CD4-positive, alpha-beta T cell (primary cell): ENCODE data around the gene STAB2. TPM values are rescaled to one million over a fixed set of nuclear protein-coding genes. Genes with fewer than 3 reads are reported as not detected.

Experiments
- ATAC-seq: fragments of 200-7000 bp; cut with Tn5 transposase; one replicate; pipeline ENCODE4 v1.10.0; 2022; ENCODE audit warnings: mild to moderate bottlenecking; ENCODE audit not compliant: poor library complexity
- CTCF ChIA-PET: fragments of 350-600 bp; sonication (Branson Sonifier 250); formaldehyde crosslinking; loops from one replicate; lab custom pipeline; 2021; ENCODE audit warnings: antibody characterized with exemption, inconsistent platforms; lab: Charles Lee
- POLR2A ChIA-PET: fragments of 350-600 bp; sonication (Branson Sonifier 250); formaldehyde crosslinking; loops from one replicate; lab custom pipeline; 2021; ENCODE audit warnings: antibody characterized with exemption, inconsistent platforms; lab: Charles Lee
- DNase-seq, 14 experiments: peaks; one replicate each; pipeline ENCODE4 v3.0.0-alpha.2; 2013 to 2020; ENCODE audit warnings: mixed read lengths in 2 of 14
- H3K27ac ChIP-seq, 2 donors: one replicate each; pipeline versions ENCODE4 v1.5.1 to v1.7.0; 2013; ENCODE audit warnings: low read length in 2 of 2, low read depth in 1 of 2, mild to moderate bottlenecking in 1 of 2
- H3K27me3 ChIP-seq, 2 experiments: 1 replicate in 1 of 2; 2 replicates in 1 of 2; pipeline versions ENCODE4 v1.6.1 to v1.7.0; 2013; ENCODE audit warnings: low read length in 2 of 2, control low read depth in 1 of 2, mild to moderate bottlenecking in 1 of 2, moderate library complexity in 1 of 2; ENCODE audit not compliant: insufficient read depth in 2 of 2, control insufficient read depth in 1 of 2
- H3K36me3 ChIP-seq: one replicate; pipeline ENCODE4 v1.6.1; 2013; ENCODE audit warnings: low read length, control low read depth; ENCODE audit not compliant: insufficient read depth
- H3K4me1 ChIP-seq: one replicate; pipeline ENCODE4 v1.6.1; 2013; ENCODE audit warnings: low read length, control low read depth; ENCODE audit not compliant: insufficient read depth
- H3K4me3 ChIP-seq: one replicate; pipeline ENCODE4 v1.5.1; 2013; ENCODE audit warnings: mild to moderate bottlenecking, low read length, moderate library complexity
- H3K9me3 ChIP-seq, 2 experiments: 1 replicate in 1 of 2; 2 replicates in 1 of 2; pipeline versions ENCODE4 v1.6.1 to v1.7.0; 2013; ENCODE audit warnings: low read length in 2 of 2, mild to moderate bottlenecking in 2 of 2, control low read depth in 1 of 2, moderate library complexity in 1 of 2; ENCODE audit not compliant: control insufficient read depth in 1 of 2, insufficient read depth in 1 of 2
- H3K27ac Mint-ChIP-seq: one replicate; pipeline ENCODE4 v1.8.0; 2020; ENCODE audit warnings: mixed read lengths
- H3K27me3 Mint-ChIP-seq: one replicate; pipeline ENCODE4 v1.8.0; 2021; ENCODE audit warnings: mixed read lengths
- H3K36me3 Mint-ChIP-seq: one replicate; pipeline ENCODE4 v1.8.0; 2021; ENCODE audit warnings: low read depth, mixed read lengths
- H3K4me1 Mint-ChIP-seq: one replicate; pipeline ENCODE4 v1.8.0; 2021; ENCODE audit warnings: low read depth, mixed read lengths
- H3K4me3 Mint-ChIP-seq: one replicate; pipeline ENCODE4 v1.8.0; 2020; ENCODE audit warnings: mild to moderate bottlenecking, mixed read lengths
- H3K9me3 Mint-ChIP-seq: one replicate; pipeline ENCODE4 v1.8.0; 2020; ENCODE audit warnings: mixed read lengths
- intact Hi-C, 2 experiments: fragments of 100-400 bp; cut with DNase I in 1 of 2; cut with micrococcal nuclease in 1 of 2; formaldehyde crosslinking; loops; one replicate each; pipeline versions ENCODE4 v1.15.1 to v1.9.0; 2023 to 2025; cut with DNase I, micrococcal nuclease
- total RNA-seq, 174 experiments: library from RNA in 2 of 174; stranded (reverse) in 2 of 174; gene quantifications; one replicate each; pipeline ENCODE4 v1.2.3 and lab custom pipeline; 2021 to 2026
- TF ChIP-seq, protein P1 (sequence below): fragments of 200-600 bp; IDR thresholded peaks from one replicate; pipeline ENCODE4 v1.8.0; 2022; ENCODE audit warnings: antibody characterized with exemption, mild to moderate bottlenecking

Gene STAB2
- total RNA-seq, 2 experiments from 2014 or later: not detected

DNA sequence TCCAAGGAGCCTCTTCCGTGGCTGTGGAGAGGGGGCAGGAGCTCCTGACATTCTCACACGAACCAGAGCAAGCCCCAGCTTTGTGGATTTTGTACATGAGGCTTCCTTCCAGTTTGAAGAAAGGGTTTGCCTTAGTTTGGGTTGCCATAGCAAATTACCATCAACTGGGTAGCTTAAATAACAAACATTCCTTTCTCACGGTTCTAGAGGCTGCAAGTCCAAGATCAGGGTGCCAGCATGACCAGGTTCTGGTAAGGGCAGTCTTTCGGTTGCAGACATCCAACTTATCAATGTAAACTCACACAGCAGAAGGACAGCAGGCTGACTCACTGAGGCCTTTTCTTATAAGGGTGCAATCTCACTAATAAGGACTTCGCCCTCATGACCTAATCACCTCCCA lies 25.9 kb upstream of the STAB2 start:
- Histone ChIP-seq H3K36me3 (no peaks in the 10 kb centered on the region), H3K9me3 (peaks cover 7 to 17% of the 10 kb centered on the region in 2 experiments), H3K27ac (no peak overlapping the region), H3K27me3 (peaks cover 6 to 7% of the 10 kb centered on the region in 2 experiments), H3K4me3 (no peak overlapping the region), H3K4me1 (no peaks in the 10 kb centered on the region)
- Mint-ChIP-seq H3K4me3 (no peak overlapping the region), H3K9me3 (peaks cover 8% of the 10 kb centered on the region), H3K36me3 (no peaks in the 10 kb centered on the region), H3K27ac (no peak overlapping the region), H3K4me1 (no peaks in the 10 kb centered on the region), H3K27me3 (peaks cover 56% of the 10 kb centered on the region)
- no peak for DNase-seq
- intact Hi-C loops: no loop called here
- CTCF ChIA-PET: no interaction called here
- no peak for ATAC-seq
- TF ChIP-seq, protein P1, sequence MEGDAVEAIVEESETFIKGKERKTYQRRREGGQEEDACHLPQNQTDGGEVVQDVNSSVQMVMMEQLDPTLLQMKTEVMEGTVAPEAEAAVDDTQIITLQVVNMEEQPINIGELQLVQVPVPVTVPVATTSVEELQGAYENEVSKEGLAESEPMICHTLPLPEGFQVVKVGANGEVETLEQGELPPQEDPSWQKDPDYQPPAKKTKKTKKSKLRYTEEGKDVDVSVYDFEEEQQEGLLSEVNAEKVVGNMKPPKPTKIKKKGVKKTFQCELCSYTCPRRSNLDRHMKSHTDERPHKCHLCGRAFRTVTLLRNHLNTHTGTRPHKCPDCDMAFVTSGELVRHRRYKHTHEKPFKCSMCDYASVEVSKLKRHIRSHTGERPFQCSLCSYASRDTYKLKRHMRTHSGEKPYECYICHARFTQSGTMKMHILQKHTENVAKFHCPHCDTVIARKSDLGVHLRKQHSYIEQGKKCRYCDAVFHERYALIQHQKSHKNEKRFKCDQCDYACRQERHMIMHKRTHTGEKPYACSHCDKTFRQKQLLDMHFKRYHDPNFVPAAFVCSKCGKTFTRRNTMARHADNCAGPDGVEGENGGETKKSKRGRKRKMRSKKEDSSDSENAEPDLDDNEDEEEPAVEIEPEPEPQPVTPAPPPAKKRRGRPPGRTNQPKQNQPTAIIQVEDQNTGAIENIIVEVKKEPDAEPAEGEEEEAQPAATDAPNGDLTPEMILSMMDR: no peak
- POLR2A ChIA-PET: no interaction called here

DNA sequence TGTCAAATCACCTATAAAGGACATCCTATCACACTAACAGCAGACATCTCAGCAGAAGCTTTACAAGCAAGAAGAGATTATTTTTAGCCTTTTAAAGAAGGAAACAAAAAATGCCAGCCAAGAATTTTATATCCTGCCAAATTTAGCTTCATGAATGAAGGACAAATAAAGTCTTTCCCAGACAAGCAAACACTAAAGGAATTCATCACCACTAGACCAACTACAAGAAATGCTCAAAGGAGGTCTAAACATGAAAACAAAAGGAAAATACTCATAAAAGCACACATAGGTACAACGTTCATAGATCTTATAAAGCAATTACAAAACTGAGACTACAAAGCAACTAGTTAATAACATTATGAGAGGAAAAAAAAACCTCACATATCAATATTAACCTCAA lies 20.7 kb upstream of the STAB2 start:
- DNase-seq (no peak), ATAC-seq (no peak)
- intact Hi-C loops: no loop called here
- TF ChIP-seq, protein P1: no peak
- Mint-ChIP-seq H3K4me1 (no peaks in the 10 kb centered on the region), H3K27ac (no peak overlapping the region), H3K27me3 (peaks cover 72% of the 10 kb centered on the region), H3K4me3 (no peak overlapping the region), H3K36me3 (no peaks in the 10 kb centered on the region), H3K9me3 (peaks cover 17% of the 10 kb centered on the region)
- ChIA-PET POLR2A (no interaction called here), CTCF (no interaction called here)
- Histone ChIP-seq H3K27me3 (peaks cover 9 to 10% of the 10 kb centered on the region in 2 experiments), H3K4me3 (no peak overlapping the region), H3K4me1 (no peaks in the 10 kb centered on the region), H3K36me3 (no peaks in the 10 kb centered on the region), H3K27ac (no peak overlapping the region), H3K9me3 (peaks cover 10 to 28% of the 10 kb centered on the region in 2 experiments)

DNA sequence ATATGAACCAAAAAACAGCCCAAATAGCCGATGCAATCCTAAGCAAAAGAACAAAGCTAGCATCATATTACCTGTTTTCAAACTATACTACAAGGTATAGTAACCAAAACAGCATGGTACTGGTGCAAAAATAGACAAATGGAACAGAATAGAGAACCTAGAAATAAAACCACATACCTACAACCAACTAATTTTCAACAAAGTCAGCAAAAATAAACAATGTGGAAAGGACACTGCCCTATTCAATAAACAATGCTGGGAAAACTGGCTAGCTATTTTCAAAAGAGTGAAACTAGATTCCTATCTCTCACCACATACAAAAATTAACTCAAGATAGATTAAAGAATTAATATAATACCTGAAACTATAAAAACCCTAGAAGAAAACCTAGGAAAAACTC lies 17.8 kb upstream of the STAB2 start:
- Mint-ChIP-seq H3K27ac (no peak overlapping the region), H3K4me3 (no peak overlapping the region), H3K4me1 (no peaks in the 10 kb centered on the region), H3K9me3 (peaks cover 15% of the 10 kb centered on the region), H3K36me3 (no peaks in the 10 kb centered on the region), H3K27me3 (peaks cover 78% of the 10 kb centered on the region)
- intact Hi-C loops: no loop called here
- Histone ChIP-seq H3K27me3 (peaks cover 17 to 35% of the 10 kb centered on the region in 2 experiments), H3K9me3 (peaks cover 12 to 27% of the 10 kb centered on the region in 2 experiments), H3K4me1 (no peaks in the 10 kb centered on the region), H3K36me3 (no peaks in the 10 kb centered on the region), H3K4me3 (no peak overlapping the region), H3K27ac (no peak overlapping the region)
- CTCF ChIA-PET: no interaction called here
- POLR2A ChIA-PET: no interaction called here
- DNase-seq: no peak
- TF ChIP-seq, protein P1: no peak
- no peak for ATAC-seq
